ENCODE data around the gene ETS1. TPM values are rescaled to one million over a fixed set of nuclear protein-coding genes. Genes with fewer than 3 reads are reported as not detected.

Gene ETS1
- total RNA-seq, 1 donor from 2014 or later = 14.2 TPM

DNA sequence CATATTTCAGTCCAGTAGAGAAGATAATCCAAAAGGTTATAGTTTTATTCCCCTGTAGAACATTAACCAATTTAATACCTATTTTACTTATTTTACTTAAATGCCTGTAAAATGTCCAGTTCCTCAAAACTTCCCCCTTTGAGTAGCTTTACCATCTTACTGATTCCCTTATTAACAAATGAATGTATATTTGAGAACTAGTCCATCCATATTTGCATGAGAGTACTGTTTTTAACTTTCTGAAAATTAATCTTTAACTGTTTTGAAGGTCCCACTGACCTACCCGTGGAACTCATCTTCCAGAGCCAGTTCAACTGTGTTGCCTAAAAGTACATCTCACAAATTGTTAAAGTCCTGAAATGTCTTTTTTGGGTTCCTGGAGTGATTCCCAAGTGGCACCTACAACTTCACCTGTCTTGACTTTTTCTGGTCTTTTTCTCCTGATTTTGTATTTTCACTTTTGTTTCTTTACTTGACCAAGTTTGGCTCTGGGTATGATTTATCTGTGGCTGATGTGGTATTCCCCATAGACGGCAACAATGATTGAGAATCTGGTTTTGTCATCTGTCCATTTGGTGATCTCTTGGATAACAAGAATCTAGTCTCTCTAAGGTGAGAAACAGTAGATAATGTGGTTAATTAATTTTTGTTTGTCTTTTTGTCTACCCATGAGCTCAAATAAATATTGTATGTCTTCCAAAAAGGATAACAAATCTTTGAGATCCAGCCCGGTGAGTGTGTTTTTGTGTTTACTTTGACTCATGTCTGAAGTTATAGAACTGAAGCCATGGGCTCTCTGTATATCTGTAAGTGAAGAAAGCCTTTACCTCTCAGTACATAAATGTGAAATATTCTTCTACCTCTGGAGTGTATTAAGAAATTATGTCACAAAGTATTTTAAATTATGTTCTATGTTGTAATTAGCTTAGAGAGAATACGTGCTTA lies 174.2 kb downstream of the ETS1 start:
- DNase-seq (ENCODE audit: low read depth) = no peak

DNA sequence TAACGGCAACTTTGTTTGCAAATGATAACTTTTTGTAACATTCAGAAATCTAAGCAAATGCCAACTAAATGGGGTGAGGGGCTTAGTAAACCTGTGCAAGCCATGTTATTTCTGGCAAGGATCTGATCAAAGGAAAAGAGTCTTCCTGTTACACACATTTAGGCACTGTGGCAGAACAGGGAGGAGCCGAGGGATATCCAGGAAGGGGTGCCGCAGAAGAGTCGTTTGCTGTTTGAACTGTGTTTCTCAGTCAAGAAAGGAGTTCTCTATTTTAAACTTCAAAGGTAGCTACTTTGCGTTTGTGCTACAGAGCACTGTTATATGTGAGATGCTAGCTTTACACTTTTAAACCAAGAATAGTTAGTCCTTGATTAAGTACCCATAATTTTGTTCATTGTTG lies 175.5 kb downstream of the ETS1 start:
- no peak for DNase-seq (ENCODE audit: low read depth)

DNA sequence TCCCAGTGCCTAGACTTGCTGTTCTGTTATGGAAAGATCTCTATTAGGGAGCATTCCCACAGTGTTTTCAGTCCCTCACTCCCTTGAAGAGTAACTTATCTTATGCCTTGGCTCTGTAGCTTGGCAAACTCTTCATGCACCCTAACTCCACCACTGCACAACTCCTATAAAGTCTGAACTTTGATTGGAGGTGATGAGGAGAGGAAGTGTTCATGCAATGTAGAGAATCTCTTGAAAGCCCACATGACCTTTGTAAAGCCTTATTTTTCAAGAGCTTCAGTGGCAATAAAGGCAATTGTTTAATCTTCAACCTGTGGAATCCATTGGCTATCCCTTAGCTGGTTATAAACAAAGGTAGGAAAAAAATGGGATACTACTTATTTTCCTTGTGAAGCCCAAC lies 176.2 kb downstream of the ETS1 start:
- no peak for DNase-seq (ENCODE audit: low read depth)

GRCh38 chr11:128409476-128409875 lies 177.9 kb downstream of the ETS1 start:
- no peak for DNase-seq (ENCODE audit: low read depth)

Small RNA genes within 50 kb of the gene (microRNA-seq; reads per million reads assigned to microRNA genes)
- gene MIR6090 = not detected

Other genes with a start within 250 kb of the ETS1 start
- 0.03 and 0.21 TPM in 2 replicates for gene FLI1, start 106.5 kb upstream of the ETS1 start, total RNA-seq